GM13976 (cell line): ENCODE data around the gene MTUS2.

Experiments
- DNase-seq: peaks from one replicate; pipeline ENCODE4 v3.0.0; 2012; ENCODE audit warnings: low spot score
- in situ Hi-C: fragments of 300-500 bp; cut with MboI; formaldehyde crosslinking; loops from one replicate; pipeline ENCODE4 v1.12.0; 2022; ENCODE audit warnings: low sequenced_read_pairs, mixed read lengths, inconsistent platforms; ENCODE audit not compliant: unreplicated experiment
- TF ChIP-seq, protein P1 (sequence below): IDR thresholded peaks from 2 replicates; pipeline ENCODE4 v1.5.1; 2012; ENCODE audit warnings: borderline replicate concordance, mild to moderate bottlenecking; ENCODE audit not compliant: insufficient read depth; ENCODE audit errors: extremely low read depth, missing control alignments, control extremely low read depth

The MTUS2 gene

DNA sequence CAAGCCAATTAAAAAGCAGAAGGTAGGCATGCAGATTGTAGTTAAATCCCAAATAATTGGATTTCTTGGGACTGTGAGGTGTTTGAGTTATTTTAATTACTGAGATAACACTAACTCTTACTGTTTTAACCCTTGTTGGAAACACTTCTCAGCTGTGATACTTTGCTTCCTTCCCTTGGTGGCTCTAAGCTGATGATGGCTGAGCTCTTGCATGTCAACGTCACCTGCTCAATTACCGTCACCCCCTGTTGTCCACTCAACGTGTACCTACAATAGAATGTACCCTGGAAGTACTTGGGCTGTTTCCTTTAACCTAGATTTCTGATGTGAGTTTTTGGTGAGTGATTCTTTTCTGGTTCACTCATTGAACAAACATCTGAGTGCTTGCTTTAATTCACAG is 471.9 kb downstream of the MTUS2 start:
- in situ Hi-C loops: no loop called here
- TF ChIP-seq, protein P1, sequence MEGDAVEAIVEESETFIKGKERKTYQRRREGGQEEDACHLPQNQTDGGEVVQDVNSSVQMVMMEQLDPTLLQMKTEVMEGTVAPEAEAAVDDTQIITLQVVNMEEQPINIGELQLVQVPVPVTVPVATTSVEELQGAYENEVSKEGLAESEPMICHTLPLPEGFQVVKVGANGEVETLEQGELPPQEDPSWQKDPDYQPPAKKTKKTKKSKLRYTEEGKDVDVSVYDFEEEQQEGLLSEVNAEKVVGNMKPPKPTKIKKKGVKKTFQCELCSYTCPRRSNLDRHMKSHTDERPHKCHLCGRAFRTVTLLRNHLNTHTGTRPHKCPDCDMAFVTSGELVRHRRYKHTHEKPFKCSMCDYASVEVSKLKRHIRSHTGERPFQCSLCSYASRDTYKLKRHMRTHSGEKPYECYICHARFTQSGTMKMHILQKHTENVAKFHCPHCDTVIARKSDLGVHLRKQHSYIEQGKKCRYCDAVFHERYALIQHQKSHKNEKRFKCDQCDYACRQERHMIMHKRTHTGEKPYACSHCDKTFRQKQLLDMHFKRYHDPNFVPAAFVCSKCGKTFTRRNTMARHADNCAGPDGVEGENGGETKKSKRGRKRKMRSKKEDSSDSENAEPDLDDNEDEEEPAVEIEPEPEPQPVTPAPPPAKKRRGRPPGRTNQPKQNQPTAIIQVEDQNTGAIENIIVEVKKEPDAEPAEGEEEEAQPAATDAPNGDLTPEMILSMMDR: no peak
- DNase-seq: no peak

DNA sequence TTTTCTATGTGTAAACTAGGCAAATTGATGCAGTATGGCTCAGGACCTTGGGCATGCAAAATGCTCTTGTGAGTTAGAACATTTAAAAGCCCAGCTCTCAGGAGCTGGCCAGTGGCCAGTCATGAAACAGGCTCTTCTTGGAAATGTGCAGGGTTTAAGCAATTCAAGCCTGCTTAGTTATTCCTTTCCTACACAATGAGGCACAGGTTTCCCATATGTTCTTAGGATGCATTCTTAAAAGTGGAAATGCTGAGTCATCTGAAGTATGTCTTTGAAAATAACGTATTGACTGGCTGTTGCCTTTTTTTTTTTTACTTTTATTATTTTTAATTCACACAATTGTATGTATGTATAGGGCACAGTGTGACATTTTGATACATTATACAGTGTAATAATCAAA is 474.7 kb downstream of the MTUS2 start:
- TF ChIP-seq, protein P1: no peak
- DNase-seq: no peak
- in situ Hi-C loops: no loop called here

DNA sequence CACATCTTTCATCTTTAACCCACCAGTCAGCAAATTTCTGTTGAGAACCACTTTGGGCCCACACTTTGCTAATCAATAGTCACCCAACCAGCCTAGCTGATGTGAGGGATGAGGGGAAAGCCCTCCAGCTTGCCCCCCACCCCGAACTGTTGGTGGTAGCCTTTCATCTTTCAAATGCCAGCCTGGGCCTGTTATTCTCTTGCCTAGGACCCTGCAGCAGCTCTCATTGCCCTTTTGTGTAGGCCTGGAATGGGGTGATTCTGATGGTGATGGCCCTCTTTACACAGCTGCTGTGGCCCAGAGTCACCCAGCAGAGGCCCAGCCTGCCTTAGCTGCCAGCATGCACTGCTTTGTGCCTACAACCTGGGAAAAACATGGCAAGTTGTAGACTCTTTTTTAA is 480.9 kb downstream of the MTUS2 start:
- no peak for DNase-seq
- TF ChIP-seq, protein P1: no peak
- in situ Hi-C loops: no loop called here

DNA sequence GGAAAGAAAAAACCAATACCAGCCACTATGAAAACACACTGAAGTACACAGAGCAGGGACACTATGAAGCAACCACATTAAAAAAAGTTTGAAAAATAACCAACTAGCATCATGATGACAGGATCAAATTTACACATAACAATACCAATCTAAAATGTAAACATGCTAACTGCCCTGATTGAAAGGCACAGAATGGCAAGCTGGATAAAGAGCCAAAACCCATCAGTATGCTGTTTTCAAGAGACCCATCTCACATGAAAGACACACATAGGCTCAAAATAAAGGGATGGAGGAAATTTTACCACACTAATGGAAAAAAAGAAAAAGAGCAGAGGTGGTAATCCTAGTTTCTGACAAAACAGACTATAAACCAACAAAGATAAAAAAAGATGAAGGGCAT is 484.0 kb downstream of the MTUS2 start:
- in situ Hi-C loops: no loop called here
- no peak for DNase-seq
- TF ChIP-seq, protein P1: no peak

DNA sequence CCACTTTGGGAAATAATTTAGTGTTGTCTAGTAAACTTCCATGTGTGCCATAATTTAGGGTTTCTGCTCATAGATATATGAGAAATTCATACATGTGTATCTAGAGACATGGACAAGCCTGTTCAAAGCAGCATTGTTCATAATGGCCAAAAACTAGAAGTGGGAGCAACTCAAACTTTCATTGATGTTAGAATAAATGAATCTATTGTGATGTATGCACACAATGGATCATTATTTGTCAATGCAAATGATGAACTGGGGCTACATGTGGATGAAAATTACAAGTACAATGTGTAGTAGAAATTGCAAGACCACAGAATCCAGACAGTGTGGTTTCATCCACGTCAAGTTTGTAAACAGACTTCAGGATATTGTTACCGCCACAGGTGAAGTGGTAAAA is 490.7 kb downstream of the MTUS2 start:
- no peak for DNase-seq
- in situ Hi-C loops: no loop called here
- TF ChIP-seq, protein P1: no peak

DNA sequence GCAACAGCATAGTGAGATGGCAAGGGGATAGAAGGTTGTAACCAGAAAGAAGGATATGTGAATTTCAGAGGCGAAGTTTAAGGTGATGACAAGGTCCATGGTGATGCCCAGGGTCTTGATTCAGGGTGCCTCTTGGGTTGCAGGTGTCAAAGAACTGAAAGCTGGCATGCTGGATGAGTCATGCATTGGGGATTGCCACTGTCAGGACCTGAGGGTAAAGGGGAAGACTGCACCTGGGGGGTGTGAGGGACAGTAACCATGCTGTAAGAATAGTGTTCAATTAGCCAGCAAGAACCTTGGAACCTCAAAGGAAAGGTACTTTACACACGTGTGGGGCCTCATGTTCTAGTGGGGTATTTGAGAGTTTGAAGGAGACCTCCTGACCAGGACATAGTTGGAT is 495.7 kb downstream of the MTUS2 start:
- TF ChIP-seq, protein P1: no peak
- DNase-seq: no peak
- in situ Hi-C loops: no loop called here

DNA sequence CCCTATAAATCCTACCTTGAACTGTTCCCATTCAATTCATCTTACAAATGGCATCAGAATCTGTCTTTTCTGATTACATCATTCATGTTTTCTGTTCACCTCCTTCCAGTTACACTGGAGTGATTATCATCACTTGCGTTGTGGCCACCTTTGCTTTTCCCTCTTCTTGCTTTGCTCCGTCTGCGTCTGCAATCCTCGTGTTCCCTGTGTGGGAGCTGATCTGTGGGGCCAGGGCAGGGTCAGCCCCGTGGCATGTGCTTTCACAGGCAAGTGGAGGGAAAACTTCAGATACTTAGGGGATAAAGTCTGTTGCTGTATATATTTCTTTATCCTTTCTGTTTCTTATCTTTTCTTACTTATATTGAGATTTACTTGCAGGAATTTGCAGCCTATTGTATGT is 497.7 kb downstream of the MTUS2 start:
- TF ChIP-seq, protein P1: no peak
- in situ Hi-C loops: no loop called here
- DNase-seq: no peak
